Stimulated activated CD4-positive, alpha-beta T cell treated with anti-CD3 and anti-CD28 coated beads, Interleukin-2, amount 100 ng/mL, for 24 hours (primary cell): ENCODE results near the gene ERMARD.

Source experiments
- DNase-seq, 2 donors: peaks; one replicate each; pipeline ENCODE4 v3.0.0-alpha.2; 2020

ERMARD gene

DNA sequence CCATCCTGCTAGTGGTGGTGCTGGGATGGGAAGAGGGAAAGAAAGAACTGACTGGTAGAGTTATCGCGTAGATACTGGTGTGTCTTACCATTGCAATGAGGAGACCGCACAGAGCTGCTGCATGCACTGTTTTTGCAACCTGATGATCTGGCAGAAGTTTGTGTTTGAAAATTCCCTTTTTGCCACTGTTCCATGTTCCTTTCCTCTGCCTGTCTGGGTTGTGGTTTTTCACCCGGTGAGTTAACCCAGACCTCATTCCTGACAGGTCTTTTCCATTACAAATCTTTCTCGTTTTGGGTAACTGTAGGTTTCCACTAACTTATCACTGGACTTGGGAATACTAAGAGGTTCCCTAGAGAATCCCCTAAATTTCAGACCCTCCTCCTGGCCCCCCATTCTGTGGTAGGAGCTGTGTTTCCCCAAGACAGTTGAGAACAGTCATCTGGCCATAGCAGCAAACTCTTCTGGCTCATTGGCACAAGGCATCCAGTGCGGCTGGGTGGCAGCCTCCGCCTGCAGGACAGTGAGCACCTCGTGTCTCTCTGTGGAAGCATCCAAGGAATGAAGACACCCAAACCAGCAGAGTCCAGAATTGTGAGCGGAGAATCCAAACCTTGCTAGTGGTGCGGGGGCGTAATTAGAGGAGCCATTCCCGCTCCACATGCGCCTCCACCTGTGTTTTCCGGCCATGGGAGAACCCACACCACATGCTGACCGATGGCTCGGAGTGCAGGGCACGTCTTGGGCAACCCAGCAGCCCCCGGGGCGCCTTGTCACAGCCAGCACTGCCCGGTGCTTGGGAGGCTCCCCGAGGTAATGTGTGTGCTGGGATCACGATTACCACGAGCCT, 32.8 kb downstream of the ERMARD start:
- no peak for DNase-seq

DNA sequence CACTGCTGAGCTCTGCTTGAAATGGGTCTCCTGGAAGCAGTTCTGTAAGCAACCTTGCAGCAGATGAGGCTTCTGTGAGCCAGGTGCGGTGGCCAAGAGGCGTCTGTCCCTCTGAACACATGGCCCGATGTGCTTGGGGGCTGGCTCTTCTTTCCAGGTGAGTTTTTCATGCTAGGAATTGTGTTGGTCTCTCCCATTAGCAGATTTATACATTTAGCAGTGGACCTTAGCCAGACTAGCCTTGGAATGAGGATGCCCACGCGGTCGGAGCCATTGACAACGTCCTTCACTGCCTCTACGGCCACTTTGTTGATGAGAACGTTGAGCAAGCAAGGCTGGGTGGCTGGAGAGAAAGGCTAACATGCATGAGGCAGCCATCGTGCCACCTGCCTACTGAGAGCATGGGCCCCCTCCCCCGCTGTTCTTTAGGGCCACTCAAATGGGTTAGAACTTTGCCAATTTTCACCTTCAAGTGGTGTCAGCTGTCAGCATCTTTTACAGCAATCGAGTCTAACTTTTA, 33.5 kb downstream of the ERMARD start:
- no peak for DNase-seq

DNA sequence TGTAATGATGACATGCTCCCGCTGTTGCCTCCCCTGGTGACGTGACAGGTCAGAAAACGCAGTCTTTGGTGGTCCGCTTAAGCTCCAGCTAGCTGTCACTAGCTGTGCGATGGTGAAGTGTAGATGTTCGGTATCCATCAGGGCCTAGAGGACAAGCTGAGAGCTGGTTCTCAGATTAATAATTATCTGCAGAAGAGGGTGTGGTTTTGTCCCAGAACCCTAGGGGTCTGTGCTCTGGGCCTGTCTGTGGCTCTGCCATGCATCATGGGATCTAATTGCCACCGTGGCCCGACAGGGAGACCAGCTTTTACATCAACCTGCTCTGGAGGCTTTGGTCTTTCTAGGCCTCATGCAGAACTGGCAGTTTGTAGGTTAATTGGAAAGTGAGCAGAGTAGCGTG, 34.1 kb downstream of the ERMARD start:
- DNase-seq: no peak

DNA sequence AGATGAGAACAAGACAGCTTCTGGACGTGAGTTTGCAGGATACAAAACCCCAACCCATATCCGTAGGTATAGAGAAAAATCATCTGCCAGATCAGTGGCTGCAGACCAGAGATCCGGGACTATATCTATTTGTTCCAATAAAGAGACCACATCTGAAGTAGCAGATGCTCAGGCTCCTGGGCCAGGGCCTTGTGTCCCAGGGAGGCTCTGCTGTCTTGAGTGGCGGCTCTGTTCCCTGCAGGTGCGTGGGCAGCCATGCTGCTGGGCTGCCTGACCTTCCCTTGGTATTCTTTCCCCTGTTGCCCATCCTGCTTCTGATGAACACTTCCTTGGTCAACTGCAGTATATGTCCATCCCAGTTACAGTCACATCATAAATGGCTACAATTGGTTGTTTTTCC, 34.9 kb downstream of the ERMARD start:
- DNase-seq: no peak

DNA sequence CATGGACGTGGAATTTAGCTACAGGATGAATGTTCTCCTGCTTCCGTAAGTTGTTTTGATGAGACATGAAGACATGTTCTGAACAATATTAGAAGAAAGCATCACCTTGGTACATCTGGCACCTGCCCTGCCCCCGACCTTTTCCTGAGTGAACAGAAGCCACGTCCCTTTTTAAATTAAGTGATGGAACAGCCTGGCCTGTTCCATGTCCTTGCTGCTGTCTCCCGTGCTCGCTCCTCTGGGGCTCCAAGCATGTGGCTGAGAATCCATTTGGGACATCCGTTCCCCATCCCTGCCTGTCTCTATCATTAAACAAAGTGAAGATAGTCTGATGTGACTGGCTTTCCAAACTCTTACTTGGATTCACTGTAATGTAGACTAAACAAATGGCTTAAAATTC, 36.4 kb downstream of the ERMARD start:
- DNase-seq: no peak

DNA sequence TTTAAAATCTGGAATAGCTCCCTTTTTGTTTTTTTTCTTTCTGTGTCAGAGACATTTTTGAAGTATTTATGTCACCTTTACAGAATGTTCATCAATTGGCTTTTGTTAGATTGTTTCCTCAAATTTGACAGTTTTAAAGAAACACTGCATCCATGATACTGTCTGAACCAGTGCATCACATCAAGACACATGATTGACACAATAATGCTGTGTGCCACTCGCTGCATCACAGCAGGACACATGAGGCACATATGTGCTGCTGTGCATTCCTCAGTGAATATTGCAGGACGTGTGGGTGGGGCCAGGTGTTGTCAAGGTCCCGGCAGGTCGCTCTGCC, 37.4 kb downstream of the ERMARD start:
- DNase-seq: no peak

DNA sequence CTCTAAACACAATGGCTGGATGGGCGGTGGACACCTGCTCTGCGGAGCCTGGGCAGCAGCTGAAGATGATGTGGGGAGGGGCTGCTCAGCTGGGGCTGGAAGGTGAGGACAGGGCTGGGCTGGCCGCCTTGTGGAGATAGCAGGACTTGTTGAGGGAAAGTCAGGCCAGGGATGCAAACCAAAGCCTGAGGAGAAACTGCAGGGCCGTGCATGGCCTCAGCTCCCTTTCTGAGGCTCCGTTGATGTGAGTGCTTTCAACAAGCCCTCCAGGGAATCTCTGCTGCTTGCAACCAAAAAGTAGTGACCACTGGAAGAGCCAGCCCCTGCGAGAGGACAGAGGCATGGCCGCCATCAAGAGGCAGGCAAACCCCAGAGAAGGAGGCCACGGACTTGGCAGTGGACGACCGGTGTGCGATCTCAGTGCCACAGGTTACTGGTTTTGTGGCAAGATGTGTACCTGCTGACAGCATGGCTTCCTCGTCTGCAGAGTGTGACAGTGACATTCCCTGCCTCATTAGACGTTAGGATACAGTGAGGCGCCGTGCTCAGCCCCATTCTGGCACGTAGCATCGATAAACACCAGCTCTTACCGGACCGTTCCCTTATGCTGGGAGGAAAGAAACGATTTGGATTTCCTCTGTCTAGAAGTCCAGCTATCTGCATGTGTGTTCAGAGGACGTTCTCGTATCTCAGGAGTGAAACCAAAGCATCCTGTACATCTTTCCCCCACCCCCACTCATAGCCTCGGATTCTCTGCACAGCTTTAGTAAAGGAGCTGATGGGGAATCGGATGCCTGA, 37.9 kb downstream of the ERMARD start:
- no peak for DNase-seq

DNA sequence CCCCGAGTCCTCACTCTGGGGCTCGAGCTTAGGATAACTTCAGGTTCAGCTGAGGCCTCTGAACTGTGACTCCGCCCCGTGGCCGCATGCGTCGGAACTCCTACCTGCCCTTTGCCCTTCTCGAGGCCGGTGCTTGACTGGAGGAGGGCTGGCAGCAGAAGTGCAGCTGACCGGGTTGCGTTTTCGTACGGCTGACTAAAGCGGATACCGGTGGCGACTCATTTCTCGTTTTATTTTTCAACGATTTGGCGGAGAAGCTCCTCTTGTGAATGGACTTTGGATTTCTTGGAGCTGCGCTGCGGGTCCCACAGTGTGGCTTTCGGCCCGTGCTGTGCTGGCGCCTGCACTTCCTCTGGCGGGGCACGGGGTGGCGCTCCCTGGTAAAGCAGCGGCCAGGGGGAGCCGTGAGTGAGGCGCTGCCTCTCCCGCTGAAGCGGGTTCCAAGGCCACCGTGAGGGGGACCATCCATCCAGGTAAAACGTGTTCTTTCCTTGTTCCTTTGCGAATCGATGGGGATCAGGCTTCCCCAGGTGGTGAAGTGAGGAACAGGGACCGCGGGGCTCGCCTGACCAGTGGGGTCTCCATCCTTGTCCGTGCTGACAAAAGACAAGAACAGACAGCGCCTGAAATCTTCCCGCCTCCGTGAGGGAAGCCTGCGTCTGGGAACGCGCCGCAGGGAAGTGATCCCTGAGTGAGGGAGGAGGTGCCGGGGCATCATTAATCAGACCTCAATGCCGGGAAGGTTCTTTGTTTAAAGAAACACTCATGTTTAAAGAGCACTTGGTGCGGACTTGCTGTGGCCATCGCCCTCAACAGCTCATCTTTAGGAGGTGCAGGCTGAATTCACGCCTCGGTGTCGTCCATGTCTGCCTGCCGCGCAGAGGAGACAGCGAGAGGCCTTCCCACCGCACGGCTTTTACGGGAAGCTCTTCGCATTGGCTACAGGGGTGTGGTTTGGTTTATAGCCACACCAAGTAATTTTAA, 38.8 kb downstream of the ERMARD start:
- peak; percentile 78 to 79 for DNase-seq

DNA sequence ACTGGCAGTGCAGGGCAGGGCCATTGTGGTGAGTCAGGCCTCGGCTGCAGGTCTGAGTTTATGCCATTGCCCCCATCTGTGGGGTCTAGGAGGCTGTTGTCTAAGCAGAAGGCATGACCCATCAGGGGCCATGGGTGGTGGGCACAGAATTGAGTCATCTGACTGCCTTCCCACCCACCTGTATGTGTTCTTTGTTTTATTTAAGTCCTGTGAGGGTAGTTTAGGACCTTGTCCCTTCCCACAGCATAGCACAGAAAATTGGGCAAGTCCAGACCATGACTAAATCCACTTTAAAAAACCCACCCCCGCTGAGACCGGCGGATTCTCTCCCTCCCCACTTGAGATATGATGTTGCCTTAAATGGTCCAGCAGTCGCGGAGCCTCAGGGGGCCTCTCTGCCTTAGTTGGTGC, 40.3 kb downstream of the ERMARD start:
- no peak for DNase-seq

DNA sequence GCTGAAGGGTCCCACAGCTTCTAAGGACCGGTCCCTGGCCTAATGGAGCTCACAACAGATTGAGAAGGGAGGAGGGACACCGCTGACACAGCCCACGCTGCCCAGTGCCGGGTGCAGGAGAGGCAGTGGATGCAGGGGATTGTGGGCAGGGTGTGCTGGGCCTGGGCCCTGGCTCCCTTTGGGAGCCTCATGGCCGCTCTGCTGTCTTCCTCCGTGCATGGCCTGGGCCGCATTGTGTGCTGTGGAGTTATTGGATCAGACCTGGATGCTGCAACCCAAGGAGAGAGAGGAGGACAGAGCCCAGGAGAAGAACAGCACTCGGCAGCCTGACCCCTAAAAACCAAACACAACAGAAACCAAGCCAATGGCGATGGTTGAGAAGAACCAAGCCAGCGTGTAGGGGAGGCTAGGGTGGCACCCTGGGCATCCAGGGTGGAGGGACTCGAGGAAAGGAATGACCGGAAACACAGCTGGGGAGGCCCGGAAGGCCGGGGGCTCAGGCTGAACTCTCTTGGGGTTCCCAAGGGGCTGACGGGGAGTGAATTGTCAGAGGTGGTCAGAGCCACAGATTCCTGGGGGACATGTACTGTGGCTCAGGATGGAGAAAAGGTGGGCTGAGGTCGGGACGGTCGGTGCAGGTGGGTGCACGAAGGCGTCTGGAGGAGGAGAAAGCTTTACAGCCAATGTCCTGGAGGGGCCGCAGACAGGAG, 41.0 kb downstream of the ERMARD start:
- no peak for DNase-seq

DNA sequence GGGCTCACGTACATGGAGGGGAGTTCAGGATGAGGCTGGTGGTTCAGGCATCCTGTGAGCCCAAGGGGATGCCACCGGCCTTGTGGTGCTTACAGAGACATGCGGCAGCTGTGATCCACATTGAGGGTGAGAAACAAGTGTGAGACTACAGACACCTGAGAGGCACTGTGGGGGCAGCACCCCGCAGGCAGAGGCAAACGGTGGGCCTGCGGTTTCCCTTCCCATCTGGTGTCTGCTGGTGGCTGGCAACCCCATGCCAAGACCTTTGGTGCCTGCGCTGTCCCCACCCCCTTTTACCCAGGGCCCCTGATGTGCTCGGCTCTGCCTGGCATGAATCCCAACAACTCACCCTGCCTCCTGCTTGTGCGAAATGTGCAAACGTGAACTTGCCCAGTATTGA, 42.0 kb downstream of the ERMARD start:
- no peak for DNase-seq

DNA sequence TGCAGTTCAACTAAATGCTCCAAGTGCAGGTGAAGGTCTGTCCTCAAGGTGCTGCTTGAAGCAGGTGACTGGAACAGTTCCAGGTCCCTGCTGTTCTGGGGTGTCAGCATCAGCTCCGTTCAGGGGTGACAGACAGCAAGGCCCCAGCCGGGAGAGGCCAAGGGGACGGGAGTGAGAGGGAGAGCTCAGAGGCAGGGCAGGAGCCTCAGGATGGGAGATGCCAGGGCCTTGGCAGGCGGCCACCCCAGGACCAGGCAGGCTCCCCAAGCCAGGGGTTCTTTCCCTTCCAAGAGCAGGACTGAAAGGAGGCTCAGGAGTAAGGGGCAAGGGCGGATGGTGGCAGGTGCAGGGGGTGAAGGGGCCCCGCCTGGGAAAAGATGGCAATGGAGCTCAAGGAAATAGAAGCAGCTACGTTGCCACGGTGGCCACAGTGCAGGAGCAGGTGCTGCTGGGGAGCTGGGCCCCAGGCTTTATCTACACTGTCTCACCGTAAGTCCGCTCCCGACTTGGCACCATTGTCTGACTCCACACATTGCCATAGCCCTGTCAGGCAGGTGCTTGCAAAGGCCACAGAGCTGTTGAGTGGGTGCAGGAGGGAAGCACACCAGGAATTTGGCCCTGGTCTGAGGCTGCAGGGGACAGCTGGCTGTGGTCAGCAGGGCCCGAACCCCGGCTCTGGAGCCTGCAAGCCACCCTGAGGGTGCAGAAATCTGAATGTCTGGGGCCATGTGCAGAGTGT, 43.1 kb downstream of the ERMARD start:
- no peak for DNase-seq

DNA sequence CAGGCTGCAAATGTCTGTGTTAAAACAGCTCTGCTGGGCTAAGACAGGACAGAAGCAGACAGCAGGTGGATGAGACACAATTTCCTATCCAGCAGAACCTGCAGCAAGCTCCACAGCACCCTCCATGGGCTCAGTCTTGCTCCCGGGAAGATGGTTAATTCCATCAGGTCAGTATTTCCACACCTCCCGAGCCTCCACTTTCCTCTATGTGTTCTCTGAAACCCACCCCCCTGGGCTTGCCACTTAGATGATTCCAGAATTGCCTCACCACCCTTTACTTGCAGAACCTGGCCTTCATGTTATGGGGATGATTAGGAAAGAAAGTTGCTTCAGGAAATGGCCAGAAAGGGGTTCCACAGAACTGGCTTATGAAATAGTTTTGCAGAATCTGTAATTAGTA, 43.8 kb downstream of the ERMARD start:
- DNase-seq: no peak

DNA sequence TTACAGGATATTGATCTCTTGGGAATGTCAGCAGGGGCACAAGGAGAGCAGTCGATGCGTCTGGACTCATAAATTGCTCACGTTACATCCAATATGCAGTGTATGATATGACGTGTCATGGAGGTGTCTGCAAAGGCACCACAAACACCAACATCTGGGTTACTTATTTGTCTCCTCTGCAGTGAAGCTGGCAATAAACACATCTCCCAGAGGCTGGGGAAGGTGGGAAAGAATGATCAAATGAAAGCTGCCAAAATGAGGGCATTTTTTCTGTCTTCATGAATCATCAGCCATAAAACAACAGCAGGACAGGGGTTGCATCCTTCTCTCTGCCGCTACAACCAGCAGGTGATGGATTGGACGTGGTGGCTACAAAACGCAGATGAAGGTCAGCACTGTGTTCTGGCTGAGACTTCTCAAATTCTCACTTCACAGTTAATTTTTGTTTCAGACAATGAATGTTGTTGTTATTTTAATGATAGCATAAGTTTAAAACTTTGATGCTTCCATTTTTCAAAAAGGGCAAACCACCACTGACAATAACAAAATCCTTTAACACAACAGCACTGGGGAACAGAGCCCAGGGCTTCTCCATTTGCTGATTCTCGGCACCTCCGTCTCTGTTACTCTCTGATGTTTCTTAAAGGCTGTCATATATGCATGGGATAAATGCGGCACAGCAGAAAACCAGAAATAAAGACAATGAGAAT, 47.5 kb downstream of the ERMARD start:
- no peak for DNase-seq

DNA sequence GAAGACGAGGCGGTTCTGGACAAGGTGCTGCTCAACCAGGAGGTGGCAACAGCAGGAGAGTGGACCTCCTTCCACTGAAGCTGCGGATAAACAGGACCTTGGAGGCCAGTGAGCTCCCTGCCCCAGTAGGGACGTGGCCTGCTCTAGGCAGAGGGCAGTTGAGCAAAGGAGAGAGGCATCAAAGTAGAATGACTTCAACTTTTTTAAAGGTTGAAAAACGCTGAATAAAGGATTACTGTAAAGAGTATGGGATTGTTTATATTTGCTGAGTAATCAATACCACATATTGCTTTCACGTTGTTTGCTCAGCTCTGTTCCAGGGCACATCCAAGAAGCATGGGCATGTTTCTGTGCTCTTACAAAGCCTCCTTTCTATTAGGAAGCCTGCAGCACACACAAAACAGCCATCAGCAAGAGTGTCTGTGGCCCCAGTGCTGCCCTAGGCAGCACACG, 48.1 kb downstream of the ERMARD start:
- no peak for DNase-seq

DNA sequence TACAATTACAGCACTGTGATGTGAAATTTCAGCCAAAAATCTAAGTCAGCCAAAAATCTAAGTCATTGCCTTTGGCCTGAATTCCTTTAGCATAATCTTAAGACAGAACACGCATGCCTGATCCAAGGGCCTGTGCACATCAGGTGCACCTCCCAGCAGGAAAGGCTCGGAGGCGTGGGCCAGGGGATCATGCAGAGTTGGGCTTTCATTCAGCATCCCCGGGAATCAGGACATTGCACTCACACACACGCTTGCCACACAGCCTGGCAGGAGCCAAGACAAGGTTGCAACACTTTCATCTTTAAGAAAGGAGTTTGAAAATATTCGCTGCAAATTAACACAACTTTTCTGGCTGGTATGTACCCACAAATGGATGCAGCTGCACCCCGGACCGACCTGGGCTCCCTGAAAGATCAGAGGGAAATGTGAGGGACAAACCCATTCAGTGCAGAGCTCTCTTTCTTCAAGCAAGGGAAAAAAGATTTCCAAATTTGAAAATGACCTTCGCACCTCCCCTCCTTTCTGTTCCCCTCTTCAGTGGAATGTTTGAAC, 48.8 kb downstream of the ERMARD start:
- no peak for DNase-seq

DNA sequence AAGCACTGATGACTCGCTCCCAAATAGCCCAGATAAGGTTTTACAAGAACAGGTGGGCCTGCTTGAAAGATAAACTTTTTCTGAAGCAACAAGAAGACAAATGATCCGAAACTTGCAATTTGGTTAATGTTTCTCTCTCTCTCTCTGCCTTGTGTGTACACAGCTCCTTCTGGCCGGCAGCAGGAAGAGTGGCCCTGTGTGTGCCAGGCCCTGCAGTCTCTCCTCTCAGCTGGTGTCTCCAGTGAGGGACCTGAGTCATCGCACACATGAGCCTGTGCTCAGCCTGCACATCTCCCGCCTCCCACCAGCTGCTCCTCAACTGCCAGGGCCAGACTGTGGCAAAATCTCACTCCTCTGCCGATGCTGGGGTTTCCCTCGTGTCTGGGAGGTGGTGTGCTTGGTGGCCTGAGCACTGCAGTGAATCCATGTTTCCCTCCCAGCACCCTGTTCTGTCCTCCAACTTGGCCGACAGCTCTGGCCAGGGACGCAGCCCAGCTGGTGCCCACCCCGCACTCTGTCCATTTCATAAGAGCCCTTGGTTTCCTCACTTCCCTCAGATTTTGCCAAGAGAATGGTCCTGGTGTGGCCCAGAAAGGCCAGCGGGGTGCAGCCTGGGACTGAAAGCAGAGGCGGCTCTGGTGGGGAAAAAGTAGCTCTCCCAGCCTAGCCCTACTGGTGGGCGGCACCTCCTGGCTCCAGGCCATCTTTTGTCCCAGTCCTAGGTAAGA, 49.4 kb downstream of the ERMARD start:
- DNase-seq: no peak

DNA sequence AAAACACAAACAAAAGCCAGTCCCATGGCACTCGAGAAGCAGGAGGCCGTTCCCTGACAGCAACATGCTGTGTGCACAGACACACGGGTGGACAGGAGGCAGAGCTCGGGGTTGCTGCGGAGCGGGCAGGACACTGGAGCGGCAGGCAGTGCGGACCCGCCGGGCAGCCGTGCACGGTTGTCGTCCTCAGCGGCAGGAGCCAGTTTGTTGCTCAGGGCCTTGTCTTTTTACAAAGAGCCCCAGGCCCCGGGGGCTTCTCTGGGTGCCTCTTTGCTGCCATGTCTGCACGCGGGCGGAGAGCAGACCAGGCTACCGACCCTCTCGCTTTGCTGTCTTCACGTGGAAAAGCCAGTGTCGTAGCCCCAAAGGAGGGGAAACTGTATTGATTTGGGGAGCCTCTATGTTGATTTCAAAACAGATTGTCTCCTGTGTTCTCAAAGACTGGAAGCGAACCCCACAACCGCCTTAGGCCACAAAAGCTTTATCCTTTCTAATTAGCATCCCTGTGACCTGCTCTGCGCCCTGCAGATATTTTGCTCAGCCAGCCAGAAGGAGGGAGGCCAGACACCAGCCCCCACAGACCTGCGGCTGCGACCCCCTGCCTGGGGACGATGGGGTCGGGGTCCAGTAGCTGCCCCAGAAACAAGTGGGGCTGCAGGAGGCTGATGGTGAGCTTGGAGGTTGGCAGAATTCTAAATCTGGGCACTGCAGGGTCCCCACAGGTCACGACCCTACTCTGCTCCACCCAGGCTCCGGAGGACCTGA, 50.2 kb downstream of the ERMARD start:
- no peak for DNase-seq

DNA sequence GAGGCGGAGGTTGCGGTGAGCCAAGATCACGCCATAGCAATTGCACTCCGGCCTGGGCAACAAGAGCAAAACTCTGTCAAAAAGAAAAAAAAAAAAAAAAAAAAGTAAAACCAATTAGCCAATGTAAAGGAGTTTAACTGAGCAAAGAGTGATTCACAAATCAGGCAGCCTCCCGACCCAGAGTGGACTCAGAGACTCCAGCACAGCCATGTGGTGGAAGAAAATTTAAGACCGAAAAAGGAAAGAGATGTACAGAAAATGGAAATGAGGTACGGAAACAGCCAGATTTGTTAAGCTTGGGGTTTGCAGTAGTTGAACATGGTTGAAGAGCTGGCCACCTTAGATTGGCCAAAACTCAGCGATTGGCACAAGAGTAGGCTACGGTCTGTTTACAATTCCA, 51.4 kb downstream of the ERMARD start:
- DNase-seq: no peak
